HepG2 (cell line): ENCODE results near the gene ZNF764. TPM values are rescaled to one million over a fixed set of nuclear protein-coding genes. Genes with fewer than 3 reads are reported as not detected.
A peak's percentile ranks its signal among the peaks of the same experiment; 100 is the strongest.

ENCODE experiments used
- CEBPB ChIP-seq: IDR thresholded peaks from 2 replicates; pipeline ENCODE4 v1.6.1; 2011; ENCODE audit warnings: low read depth, low read length, improper control_type of control experiment, borderline replicate concordance
- DMTF1 ChIP-seq: sonication (generic); formaldehyde crosslinking; IDR thresholded peaks from 2 replicates; pipeline ENCODE4 v1.4.0; 2020; ENCODE audit warnings: mild to moderate bottlenecking, missing genetic modification reagents
- EHMT2 ChIP-seq: fragments of 200-600 bp; sonication (generic); IDR thresholded peaks from 2 replicates; pipeline ENCODE4 v1.7.0; 2017; ENCODE audit warnings: antibody characterized with exemption, low read depth, low read length, borderline replicate concordance
- HHEX ChIP-seq: IDR thresholded peaks from 2 replicates; pipeline ENCODE4 v1.6.1; 2016; ENCODE audit warnings: control low read depth
- HNF4G ChIP-seq, 2 experiments: sonication (generic) in 1 of 2; formaldehyde crosslinking in 1 of 2; IDR thresholded peaks; 2 replicates each; pipeline versions ENCODE4 v1.4.0 to v1.6.1; 2011 to 2020; ENCODE audit warnings: borderline replicate concordance in 2 of 2, low read depth in 2 of 2, mild to moderate bottlenecking in 2 of 2, low read length in 1 of 2, missing genetic modification reagents in 1 of 2, moderate library complexity in 1 of 2
- IKZF1 ChIP-seq: fragments of 450-650 bp; IDR thresholded peaks from 2 replicates; pipeline ENCODE4 v1.7.1; 2016
- MYC ChIP-seq: sonication (generic); formaldehyde crosslinking; IDR thresholded peaks from 2 replicates; pipeline ENCODE4 v1.9.0; 2021; ENCODE audit warnings: missing genetic modification reagents, borderline replicate concordance
- PBX2 ChIP-seq: IDR thresholded peaks from 2 replicates; pipeline ENCODE4 v1.6.1; 2016; ENCODE audit warnings: control low read depth
- PRDM10 ChIP-seq: sonication (generic); formaldehyde crosslinking; IDR thresholded peaks from 2 replicates; pipeline ENCODE4 v1.4.0; 2020; ENCODE audit warnings: low read depth, missing genetic modification reagents
- SKI ChIP-seq: fragments of 450-650 bp; IDR thresholded peaks from one replicate; pipeline ENCODE4 v1.6.1; 2018; ENCODE audit warnings: mild to moderate bottlenecking; ENCODE audit not compliant: partially characterized antibody
- SUZ12 ChIP-seq: fragments of 150-350 bp; IDR thresholded peaks from 2 replicates; pipeline ENCODE4 v1.6.1; 2014; ENCODE audit warnings: low read depth, low read length
- YEATS4 ChIP-seq: sonication (generic); formaldehyde crosslinking; IDR thresholded peaks from 2 replicates; pipeline ENCODE4 v1.4.0; 2020; ENCODE audit warnings: missing genetic modification reagents, borderline replicate concordance
- ZNF264 ChIP-seq: sonication (generic); formaldehyde crosslinking; IDR thresholded peaks from 2 replicates; pipeline ENCODE4 v1.4.0; 2020; ENCODE audit warnings: missing genetic modification reagents
- ZNF276 ChIP-seq: sonication (generic); formaldehyde crosslinking; IDR thresholded peaks from 2 replicates; pipeline ENCODE4 v1.4.0; 2020; ENCODE audit warnings: mild to moderate bottlenecking, low read depth, missing genetic modification reagents
- ZNF282 ChIP-seq: fragments of 450-650 bp; IDR thresholded peaks from 2 replicates; pipeline ENCODE4 v1.6.1; 2018; ENCODE audit not compliant: partially characterized antibody
- ZNF30 ChIP-seq: sonication (generic); formaldehyde crosslinking; IDR thresholded peaks from 2 replicates; pipeline ENCODE4 v1.5.0; 2020; ENCODE audit warnings: mild to moderate bottlenecking, missing genetic modification reagents
- ZNF674 ChIP-seq: sonication (generic); formaldehyde crosslinking; IDR thresholded peaks from 2 replicates; pipeline ENCODE4 v1.5.0; 2020; ENCODE audit warnings: low read depth, mild to moderate bottlenecking, missing genetic modification reagents
- polyA plus RNA-seq, 8 experiments: library from polyadenylated mRNA; depleted of rRNA in 3 of 8; stranded (reverse) in 7 of 8; unstranded in 1 of 8; fragments of >200 nt; fragmentation: Illumina TruSeq in 4 of 8; extraction: Trizol in 4 of 8; gene quantifications; 2 replicates each; pipeline versions ENCODE4 v1.2.1 to v1.2.3, GENCODE V29; 2011 to 2016; ENCODE audit warnings: low read depth in 4 of 8, missing spikeins in 1 of 8, mixed read lengths in 1 of 8; ENCODE audit not compliant: insufficient read depth in 1 of 8
- total RNA-seq, 5 experiments: library from RNA; depleted of rRNA; stranded (reverse); fragments of >200 nt; fragmentation: Illumina TruSeq; extraction: Trizol; gene quantifications; 2 replicates each; pipeline ENCODE4 v1.2.3, GENCODE V29; 2016; ENCODE audit warnings: low read depth in 1 of 5

The ZNF764 gene
- total and polyA plus RNA-seq, 2 of the 13 experiments (the other 11 are each of a cell fraction or from before 2014, with no cell fraction given) = 4.1 to 9.1 TPM

- TF ChIP-seq HHEX (CRISPR knock-in tag) (no peak), MYC (CRISPR knock-in tag) (peak; percentile 72), SUZ12 (no peak), PRDM10 (CRISPR knock-in tag) (peak; percentile 54; the same call in 1 of the 2 replicates), IKZF1 (no peak), ZNF264 (CRISPR knock-in tag) (no peak; the same call in 1 of the 2 replicates), SKI (peak; percentile 41), ZNF30 (CRISPR knock-in tag) (peak; percentile 82), ZNF674 (peak; percentile 92), HNF4G (IDR thresholded peaks at IDR 0.05; ENCODE audit: borderline replicate concordance, low read depth, low read length) (peak; percentile 94), HNF4G (CRISPR knock-in tag; IDR thresholded peaks at IDR 0.05; ENCODE audit: borderline replicate concordance, low read depth) (peak; percentile 87), DMTF1 (no peak), CEBPB (no peak), ZNF282 (no peak), ZNF276 (CRISPR knock-in tag) (0 out of 2 replicates have a peak, but pooled peaks have one; percentile 6), EHMT2 (no peak), YEATS4 (CRISPR knock-in tag) (peak; percentile 94; the same call in 1 of the 2 replicates), PBX2 (CRISPR knock-in tag) (no peak)
Observed at GRCh38 chr16:30534368-30535105, 23.6 kb downstream of the ZNF764 start, which contains the start of gene ZNF747 (continued).
